ENCODE data around the gene AP2A1. TPM values are rescaled to one million over a fixed set of nuclear protein-coding genes. Genes with fewer than 3 reads are reported as not detected.

The AP2A1 gene
- total RNA-seq, 4 donors from 2014 or later: 50.7 to 77.8 (median 65.8) TPM

DNA sequence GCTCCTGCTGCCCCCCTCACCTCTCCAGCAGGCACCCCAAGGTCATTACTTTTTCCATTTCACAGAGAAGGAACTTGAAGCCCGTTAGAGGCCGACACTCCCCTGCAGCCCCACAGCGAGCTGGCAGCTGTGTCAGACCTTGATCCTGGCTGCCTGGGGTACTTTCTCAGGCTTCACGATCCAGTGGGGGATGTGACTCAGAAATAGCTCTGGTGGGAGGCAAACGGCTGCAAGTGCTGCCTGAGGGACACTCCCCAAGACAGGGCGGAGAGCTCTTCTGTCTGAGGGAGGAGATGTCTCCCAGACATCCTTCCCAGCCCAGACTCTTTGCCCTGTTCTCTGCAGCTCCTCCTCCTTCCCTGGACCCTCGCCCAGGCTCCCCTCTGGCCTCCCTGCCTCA lies 8.5 kb upstream of the AP2A1 start:
- intact Hi-C loops (cut with DNase I): no loop called here
- 40 to 45% methylated on average over 4 to 6 of the region's 7 CpGs for WGBS, 2 donors
- Histone ChIP-seq H3K4me3 (no peak overlapping the region), H3K4me1 (no peaks in the 10 kb centered on the region), H3K27me3 (no peaks in the 10 kb centered on the region), H3K36me3 (no peaks in the 10 kb centered on the region), H3K9me3 (peaks cover 0 to 11% (median 7%) of the 10 kb centered on the region in 3 donors), H3K27ac (no peak overlapping the region)
- DNase-seq: no peak
- TF ChIP-seq, protein P1, sequence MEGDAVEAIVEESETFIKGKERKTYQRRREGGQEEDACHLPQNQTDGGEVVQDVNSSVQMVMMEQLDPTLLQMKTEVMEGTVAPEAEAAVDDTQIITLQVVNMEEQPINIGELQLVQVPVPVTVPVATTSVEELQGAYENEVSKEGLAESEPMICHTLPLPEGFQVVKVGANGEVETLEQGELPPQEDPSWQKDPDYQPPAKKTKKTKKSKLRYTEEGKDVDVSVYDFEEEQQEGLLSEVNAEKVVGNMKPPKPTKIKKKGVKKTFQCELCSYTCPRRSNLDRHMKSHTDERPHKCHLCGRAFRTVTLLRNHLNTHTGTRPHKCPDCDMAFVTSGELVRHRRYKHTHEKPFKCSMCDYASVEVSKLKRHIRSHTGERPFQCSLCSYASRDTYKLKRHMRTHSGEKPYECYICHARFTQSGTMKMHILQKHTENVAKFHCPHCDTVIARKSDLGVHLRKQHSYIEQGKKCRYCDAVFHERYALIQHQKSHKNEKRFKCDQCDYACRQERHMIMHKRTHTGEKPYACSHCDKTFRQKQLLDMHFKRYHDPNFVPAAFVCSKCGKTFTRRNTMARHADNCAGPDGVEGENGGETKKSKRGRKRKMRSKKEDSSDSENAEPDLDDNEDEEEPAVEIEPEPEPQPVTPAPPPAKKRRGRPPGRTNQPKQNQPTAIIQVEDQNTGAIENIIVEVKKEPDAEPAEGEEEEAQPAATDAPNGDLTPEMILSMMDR (IDR thresholded peaks at IDR 0.05): no peak
- no peak for TF ChIP-seq POLR2A (IDR thresholded peaks at IDR 0.05)

DNA sequence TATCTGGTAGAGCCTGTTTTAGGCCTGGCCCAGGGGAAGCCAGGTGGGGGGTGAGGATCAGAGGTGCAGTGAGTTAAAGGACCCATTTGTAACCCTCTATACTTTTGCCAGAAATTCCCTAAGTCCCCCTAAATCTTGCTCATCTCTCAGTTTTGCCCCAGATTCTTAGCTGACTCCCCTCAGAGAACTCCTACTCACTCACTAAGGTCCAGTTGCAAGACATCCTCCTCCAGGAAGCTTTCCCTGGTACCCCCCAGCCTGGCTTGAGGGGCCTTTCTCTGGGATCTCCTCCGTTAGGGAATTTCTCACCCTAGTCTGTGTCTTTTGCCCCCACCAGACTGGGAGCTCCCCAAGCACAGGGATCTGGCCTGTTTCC lies 5.6 kb upstream of the AP2A1 start:
- H3K27me3 ChIP-seq: no peaks in the 10 kb centered on the region
- H3K9me3 ChIP-seq: peaks cover 0 to under 1% (median 0%) of the 10 kb centered on the region in 3 donors
- H3K27ac ChIP-seq: no peak overlapping the region
- WGBS, 2 donors: 100% methylated on average over 1 of the region's 1 CpG; no CpG with 5 or more reads in 1 of the 2 donors
- H3K36me3 ChIP-seq: no peaks in the 10 kb centered on the region
- H3K4me3 ChIP-seq: no peak overlapping the region
- H3K4me1 ChIP-seq: peaks cover 0 to 20% (median 4%) of the 10 kb centered on the region in 3 donors
- no peak for TF ChIP-seq POLR2A (IDR thresholded peaks at IDR 0.05)
- TF ChIP-seq, protein P1 (IDR thresholded peaks at IDR 0.05): no peak
- intact Hi-C loops (cut with DNase I): no loop called here
- DNase-seq: no peak

DNA sequence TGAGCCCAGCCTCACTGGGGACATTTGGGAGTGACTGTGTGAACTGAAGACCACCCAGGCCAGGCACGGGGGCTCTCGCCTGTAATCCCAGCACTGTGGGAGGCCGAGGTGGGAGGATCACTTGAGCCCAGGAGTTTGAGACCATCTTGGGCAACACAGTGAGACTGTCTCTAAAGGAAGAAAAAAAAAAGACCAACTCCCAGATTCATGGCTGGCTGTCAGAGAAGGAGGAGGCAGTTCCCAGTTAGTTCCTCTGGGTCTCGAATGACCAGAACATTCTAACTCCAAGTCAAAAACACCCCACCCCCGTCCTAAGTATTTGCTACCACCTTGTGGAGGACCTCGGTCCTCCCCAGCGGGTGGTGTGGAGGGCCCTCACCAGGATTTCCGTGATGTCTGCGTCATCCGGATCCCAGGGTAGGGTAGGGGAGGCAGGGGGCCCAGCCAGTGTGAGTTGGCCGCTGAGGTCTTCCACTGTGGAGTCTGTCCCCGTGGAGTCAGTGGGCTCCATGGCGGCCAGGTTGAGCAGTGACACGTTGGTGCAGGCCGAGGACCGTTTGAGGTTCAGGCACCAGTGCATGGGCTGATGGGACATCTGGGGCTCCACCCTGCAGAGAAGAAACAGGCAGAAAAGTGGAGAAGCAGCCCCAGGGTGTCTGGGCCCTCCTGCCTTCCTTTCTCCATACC lies 5.0 kb upstream of the AP2A1 start:
- Histone ChIP-seq H3K36me3 (no peaks in the 10 kb centered on the region), H3K4me1 (peaks cover 0 to 20% (median 4%) of the 10 kb centered on the region in 3 donors), H3K27ac (no peak overlapping the region), H3K27me3 (no peaks in the 10 kb centered on the region), H3K4me3 (no peak overlapping the region), H3K9me3 (no peaks in the 10 kb centered on the region)
- no peak for DNase-seq
- no peak for TF ChIP-seq POLR2A (IDR thresholded peaks at IDR 0.05)
- TF ChIP-seq, protein P1 (IDR thresholded peaks at IDR 0.05): no peak
- intact Hi-C loops (cut with DNase I): no loop called here
- WGBS, 2 donors: 53 to 56% methylated on average over 3 to 7 of the region's 16 CpGs

DNA sequence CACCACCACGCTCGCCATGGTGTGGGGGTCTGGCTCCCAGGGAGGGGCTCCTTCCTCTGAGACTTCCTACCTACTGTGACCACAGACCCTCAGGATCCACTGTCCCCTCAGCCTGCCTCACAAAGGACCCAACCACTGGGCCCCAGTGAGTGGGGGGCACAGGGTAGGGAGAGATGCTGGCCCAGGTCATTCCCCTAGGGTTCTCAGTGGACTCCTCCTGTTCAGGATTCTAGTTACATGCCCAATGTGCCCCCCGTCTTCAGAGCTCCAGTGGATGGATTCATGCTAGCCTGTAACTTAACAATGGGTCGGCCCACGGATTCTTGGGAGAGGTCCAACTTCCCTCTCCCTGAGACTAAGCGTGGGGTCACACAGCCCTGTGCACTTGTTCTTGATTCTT lies 3.6 kb upstream of the AP2A1 start, which contains the start of gene TSKS:
Gene TSKS (minus strand): TSS at position 77 of the 400 bp plus-strand sequence. CDS start 59 bp downstream, at position 18.
- Histone ChIP-seq H3K27me3 (no peaks in the 10 kb centered on the region), H3K4me1 (peaks cover 9 to 29% (median 14%) of the 10 kb centered on the region in 3 donors), H3K27ac (peak within 1 kb of the TSS in 1 of 4 donors; percentile 47), H3K4me3 (no peak within 1 kb of the TSS), H3K36me3 (no peaks in the 10 kb centered on the region), H3K9me3 (no peaks in the 10 kb centered on the region)
- WGBS, 2 donors: 78 to 82% methylated on average over 3 to 5 of the region's 6 CpGs
- no peak for DNase-seq
- TF ChIP-seq, protein P1 (IDR thresholded peaks at IDR 0.05): no peak
- TF ChIP-seq POLR2A (IDR thresholded peaks at IDR 0.05): no peak
- intact Hi-C loops (cut with DNase I): no loop called here

DNA sequence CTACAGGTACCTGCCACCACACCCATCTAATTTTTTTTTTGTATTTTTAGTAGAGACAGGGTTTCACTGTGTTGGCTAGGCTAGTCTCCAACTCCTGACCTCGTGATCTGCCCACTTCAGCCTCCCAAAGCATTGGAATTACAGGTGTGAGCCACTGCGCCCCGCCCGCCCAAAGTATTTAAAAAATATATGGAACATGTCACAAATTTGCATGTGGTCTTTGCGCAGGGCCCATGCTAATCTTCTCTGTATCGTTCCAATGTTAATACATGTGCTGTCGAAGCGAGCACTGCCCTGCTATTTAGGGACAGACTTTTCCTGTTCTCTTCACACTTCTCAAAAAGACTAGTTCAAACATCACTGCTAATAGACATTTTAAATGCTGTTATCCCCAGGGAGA lies 2.5 kb upstream of the AP2A1 start:
- Histone ChIP-seq H3K4me3 (no peak overlapping the region), H3K4me1 (peaks cover 13 to 40% (median 16%) of the 10 kb centered on the region in 3 donors), H3K36me3 (no peaks in the 10 kb centered on the region), H3K9me3 (no peaks in the 10 kb centered on the region), H3K27me3 (no peaks in the 10 kb centered on the region), H3K27ac (peak overlapping the region in 2 of 4 donors; percentile 47 to 48)
- no peak for DNase-seq
- TF ChIP-seq, protein P1 (IDR thresholded peaks at IDR 0.05): no peak
- no peak for TF ChIP-seq POLR2A (IDR thresholded peaks at IDR 0.05)
- 80 to 86% methylated on average over 8 of the region's 8 CpGs for WGBS, 2 donors
- intact Hi-C loops (cut with DNase I): no loop called here
